PC-3 (cell line): ENCODE data around the gene ACTR6. TPM values are rescaled to one million over a fixed set of nuclear protein-coding genes. Genes with fewer than 3 reads are reported as not detected.
"Not testable (repeated sequence)": the region's sequence is repeated elsewhere in the genome, so short reads cannot be mapped to it uniquely, and the experiment has no call there.

Experiments used
- ATAC-seq: fragments of 200-7000 bp; cut with Tn5 transposase; 2 replicates; pipeline ENCODE4 v1.9.1; 2020; ENCODE audit warnings: mild to moderate bottlenecking, moderate library complexity
- BruUV-seq: library from RNA; stranded (reverse); fragments of 400-500 nt; replicated peaks from 2 replicates; lab custom pipeline; 2021; lab: Mats Ljungman, UMichigan
- CTCF ChIA-PET: fragments of 300-600 bp; sonication (Branson Sonifier 250); formaldehyde crosslinking; loops from one replicate; lab custom pipeline; 2022; ENCODE audit warnings: antibody characterized with exemption; lab: Charles Lee
- POLR2A ChIA-PET: fragments of 300-600 bp; sonication (Branson Sonifier 250); formaldehyde crosslinking; loops from one replicate; lab custom pipeline; 2022; ENCODE audit warnings: antibody characterized with exemption; ENCODE audit not compliant: unreplicated experiment; lab: Charles Lee
- DNase-seq: peaks from one replicate; pipeline ENCODE4 v3.0.0-alpha.2; 2015
- H2AFZ ChIP-seq: fragments of 300-600 bp; sonication (generic); 2 replicates; pipeline ENCODE4 v1.6.0; 2016; ENCODE audit warnings: antibody characterized with exemption, low read length
- H3F3A ChIP-seq: fragments of 300-600 bp; sonication (generic); one replicate; pipeline ENCODE4 v1.6.0; 2017; ENCODE audit warnings: antibody characterized with exemption, low read length, control low read depth, mild to moderate bottlenecking; ENCODE audit not compliant: unreplicated experiment
- H3K27ac ChIP-seq: fragments of 300-600 bp; sonication (generic); 2 replicates; pipeline ENCODE4 v1.5.1; 2016; ENCODE audit warnings: mild to moderate bottlenecking, low read length
- H3K27me3 ChIP-seq: fragments of 300-600 bp; sonication (generic); 2 replicates; pipeline ENCODE4 v1.6.1; 2016; ENCODE audit warnings: low read length, mixed read lengths
- H3K36me3 ChIP-seq: fragments of 300-600 bp; sonication (generic); 2 replicates; pipeline ENCODE4 v1.6.1; 2016; ENCODE audit warnings: low read depth, mixed run types, low read length, mixed read lengths
- H3K4me1 ChIP-seq: fragments of 300-600 bp; sonication (generic); 2 replicates; pipeline ENCODE4 v1.5.1; 2016; ENCODE audit warnings: low read length; ENCODE audit not compliant: insufficient read depth
- H3K4me2 ChIP-seq: fragments of 300-600 bp; sonication (generic); 2 replicates; pipeline ENCODE4 v1.6.0; 2016; ENCODE audit warnings: low read length
- H3K4me3 ChIP-seq: fragments of 300-600 bp; sonication (generic); 2 replicates; pipeline ENCODE4 v1.5.1; 2016; ENCODE audit warnings: mild to moderate bottlenecking, low read length, mixed read lengths
- H3K79me2 ChIP-seq: fragments of 300-600 bp; sonication (generic); 2 replicates; pipeline ENCODE4 v1.6.1; 2017; ENCODE audit warnings: low read length, mixed read lengths
- H3K9ac ChIP-seq: fragments of 300-600 bp; sonication (generic); 2 replicates; pipeline ENCODE4 v1.6.0; 2016; ENCODE audit warnings: mild to moderate bottlenecking, low read length
- H3K9me2 ChIP-seq: fragments of 300-600 bp; sonication (generic); replicated peaks from 2 replicates; pipeline ENCODE4 v1.6.1; 2016; ENCODE audit warnings: mixed run types, low read length, mixed read lengths
- H3K9me3 ChIP-seq: fragments of 300-600 bp; sonication (generic); 2 replicates; pipeline ENCODE4 v1.6.1; 2016; ENCODE audit warnings: low read length, mixed read lengths
- H4K20me1 ChIP-seq: fragments of 300-600 bp; sonication (generic); 2 replicates; pipeline ENCODE4 v1.6.1; 2016; ENCODE audit warnings: low read length, mixed read lengths
- EZH2 ChIP-seq: fragments of 300-600 bp; sonication (generic); IDR thresholded peaks from one replicate; pipeline ENCODE4 v1.6.1; 2017; ENCODE audit warnings: antibody characterized with exemption, mild to moderate bottlenecking, low read length; ENCODE audit not compliant: unreplicated experiment
- EZH2phosphoT487 ChIP-seq: fragments of 300-600 bp; sonication (generic); IDR thresholded peaks from 2 replicates; pipeline ENCODE4 v1.6.1; 2018; ENCODE audit warnings: mild to moderate bottlenecking, antibody characterized with exemption, low read length, borderline replicate concordance
- intact Hi-C: fragments of 100-400 bp; cut with micrococcal nuclease; formaldehyde crosslinking; loops from 2 replicates; pipeline ENCODE4 v1.9.0; 2023
- total RNA-seq: library from RNA; depleted of rRNA; stranded (reverse); fragments of >200 nt; gene quantifications from 2 replicates; pipeline ENCODE4 v1.2.3, GENCODE V29; 2014
- TF ChIP-seq, protein P1 (sequence below): fragments of 300-600 bp; sonication (generic); conservative IDR thresholded peaks from 2 replicates; pipeline ENCODE4 v1.5.1; 2017; ENCODE audit warnings: antibody characterized with exemption, low read depth, mild to moderate bottlenecking, low read length

ACTR6 gene
- total RNA-seq, 1 experiment from 2014 or later, result 21.2 TPM

DNA sequence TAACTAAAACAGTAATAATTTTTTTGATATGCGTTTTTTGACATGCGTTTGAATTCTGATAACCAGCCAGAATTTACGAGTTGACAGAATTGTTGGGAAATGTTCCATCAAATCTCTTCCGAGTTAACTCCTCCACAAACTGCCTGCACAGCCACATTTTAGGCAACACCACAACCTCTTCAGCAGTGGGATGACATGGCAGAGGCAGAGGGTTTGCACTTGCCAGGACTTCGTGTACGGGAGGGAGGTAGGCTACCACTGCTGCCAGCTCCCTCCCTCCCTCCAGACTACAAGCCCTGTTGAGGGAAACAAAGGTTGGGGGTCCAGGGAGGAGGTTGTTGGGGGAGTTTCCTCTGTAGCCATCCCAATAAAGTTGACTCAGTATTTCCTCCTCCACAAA lies 14.5 kb upstream of the ACTR6 start:
- Histone ChIP-seq H3F3A (no peaks in the 10 kb centered on the region), H3K4me3 (no peak overlapping the region), H3K9ac (no peak overlapping the region), H3K9me2 (no peaks in the 10 kb centered on the region), H4K20me1 (no peaks in the 10 kb centered on the region), H3K9me3 (no peaks in the 10 kb centered on the region), H3K27ac (no peak overlapping the region), H3K4me2 (no peak overlapping the region), H3K36me3 (0 out of 2 replicates have a peak, but pooled peaks cover 4% of the 10 kb centered on the region), H3K79me2 (no peaks in the 10 kb centered on the region), H3K27me3 (no peaks in the 10 kb centered on the region), H3K4me1 (no peaks in the 10 kb centered on the region), H2AFZ (no peak overlapping the region)
- CTCF ChIA-PET, result no interaction called here
- POLR2A ChIA-PET, result no interaction called here
- TF ChIP-seq EZH2phosphoT487 (no peak), EZH2 (no peak)
- TF ChIP-seq, protein P1, sequence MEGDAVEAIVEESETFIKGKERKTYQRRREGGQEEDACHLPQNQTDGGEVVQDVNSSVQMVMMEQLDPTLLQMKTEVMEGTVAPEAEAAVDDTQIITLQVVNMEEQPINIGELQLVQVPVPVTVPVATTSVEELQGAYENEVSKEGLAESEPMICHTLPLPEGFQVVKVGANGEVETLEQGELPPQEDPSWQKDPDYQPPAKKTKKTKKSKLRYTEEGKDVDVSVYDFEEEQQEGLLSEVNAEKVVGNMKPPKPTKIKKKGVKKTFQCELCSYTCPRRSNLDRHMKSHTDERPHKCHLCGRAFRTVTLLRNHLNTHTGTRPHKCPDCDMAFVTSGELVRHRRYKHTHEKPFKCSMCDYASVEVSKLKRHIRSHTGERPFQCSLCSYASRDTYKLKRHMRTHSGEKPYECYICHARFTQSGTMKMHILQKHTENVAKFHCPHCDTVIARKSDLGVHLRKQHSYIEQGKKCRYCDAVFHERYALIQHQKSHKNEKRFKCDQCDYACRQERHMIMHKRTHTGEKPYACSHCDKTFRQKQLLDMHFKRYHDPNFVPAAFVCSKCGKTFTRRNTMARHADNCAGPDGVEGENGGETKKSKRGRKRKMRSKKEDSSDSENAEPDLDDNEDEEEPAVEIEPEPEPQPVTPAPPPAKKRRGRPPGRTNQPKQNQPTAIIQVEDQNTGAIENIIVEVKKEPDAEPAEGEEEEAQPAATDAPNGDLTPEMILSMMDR, result no peak
- DNase-seq, result no peak
- no peak for ATAC-seq
- intact Hi-C loops, result no loop called here
- BruUV-seq, result no TSS peak

- 0 out of 2 replicates have a peak, but pooled peaks cover 4% of the 10 kb centered on the region for H3K36me3 ChIP-seq
- H3K27me3 ChIP-seq, result no peaks in the 10 kb centered on the region
- intact Hi-C loops, result no loop called here
- DNase-seq, result no peak
- H3K9ac ChIP-seq, result no peak overlapping the region
- POLR2A ChIA-PET, result no interaction called here
- CTCF ChIA-PET, result no interaction called here
- H3K9me2 ChIP-seq, result no peaks in the 10 kb centered on the region
- no peaks in the 10 kb centered on the region for H3F3A ChIP-seq
- no TSS peak for BruUV-seq
- no peaks in the 10 kb centered on the region for H3K9me3 ChIP-seq
- H2AFZ ChIP-seq, result no peak overlapping the region
- no peaks in the 10 kb centered on the region for H3K79me2 ChIP-seq
- H3K4me3 ChIP-seq, result no peak overlapping the region
- H4K20me1 ChIP-seq, result no peaks in the 10 kb centered on the region
- no peaks in the 10 kb centered on the region for H3K4me1 ChIP-seq
- H3K4me2 ChIP-seq, result no peak overlapping the region
- no peak overlapping the region for H3K27ac ChIP-seq
- no peak for ATAC-seq
- TF ChIP-seq, protein P1, result no peak
- TF ChIP-seq EZH2phosphoT487 (no peak), EZH2 (no peak)
Observed at GRCh38 chr12:100187068-100187467, 13.5 kb upstream of the ACTR6 start.

DNA sequence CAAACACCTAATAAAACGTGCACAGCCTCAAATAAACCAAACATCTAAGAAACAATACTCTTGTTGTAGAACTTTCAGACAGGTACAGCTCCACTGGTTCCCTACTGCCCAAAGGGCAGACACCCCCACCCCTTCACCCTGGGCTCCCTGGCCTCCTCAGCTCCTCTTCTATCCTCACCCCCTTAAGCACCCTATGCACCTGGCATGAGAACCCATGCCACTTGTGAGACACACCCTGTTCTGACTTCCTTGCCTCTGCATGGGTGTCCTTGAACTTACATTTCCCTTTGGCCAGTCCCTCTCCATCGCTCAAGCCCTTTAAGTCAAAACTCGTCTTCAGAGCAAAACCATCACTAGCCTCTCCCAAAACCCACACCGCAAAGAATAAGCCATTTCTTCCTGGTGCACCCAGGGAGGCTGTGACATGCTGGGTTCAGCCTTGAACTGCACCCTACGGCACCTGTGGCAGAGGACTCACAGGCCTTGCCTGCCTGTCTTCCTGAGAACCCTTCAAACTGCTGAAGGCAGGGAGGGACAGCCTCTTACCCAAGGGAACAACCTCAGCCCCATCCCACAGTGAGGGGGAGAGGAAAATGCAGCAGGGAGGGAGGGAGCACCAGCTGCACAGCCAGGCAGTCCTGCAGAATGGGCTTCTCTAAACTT lies 12.6 kb upstream of the ACTR6 start:
- no peaks in the 10 kb centered on the region for H3K27me3 ChIP-seq
- H3K79me2 ChIP-seq, result no peaks in the 10 kb centered on the region
- ATAC-seq (no peak), DNase-seq (no peak)
- no peaks in the 10 kb centered on the region for H3K4me1 ChIP-seq
- H3F3A ChIP-seq, result no peaks in the 10 kb centered on the region
- TF ChIP-seq, protein P1, result no peak
- TF ChIP-seq EZH2 (no peak), EZH2phosphoT487 (no peak)
- no peak overlapping the region for H2AFZ ChIP-seq
- H3K4me3 ChIP-seq, result no peak overlapping the region
- H3K27ac ChIP-seq, result no peak overlapping the region
- CTCF ChIA-PET, result no interaction called here
- 0 out of 2 replicates have a peak, but pooled peaks cover 4% of the 10 kb centered on the region for H3K36me3 ChIP-seq
- BruUV-seq, result no TSS peak
- no peak overlapping the region for H3K4me2 ChIP-seq
- H3K9me3 ChIP-seq, result no peaks in the 10 kb centered on the region
- H4K20me1 ChIP-seq, result no peaks in the 10 kb centered on the region
- POLR2A ChIA-PET, result no interaction called here
- H3K9me2 ChIP-seq, result no peaks in the 10 kb centered on the region
- intact Hi-C loops, result no loop called here
- no peak overlapping the region for H3K9ac ChIP-seq

DNA sequence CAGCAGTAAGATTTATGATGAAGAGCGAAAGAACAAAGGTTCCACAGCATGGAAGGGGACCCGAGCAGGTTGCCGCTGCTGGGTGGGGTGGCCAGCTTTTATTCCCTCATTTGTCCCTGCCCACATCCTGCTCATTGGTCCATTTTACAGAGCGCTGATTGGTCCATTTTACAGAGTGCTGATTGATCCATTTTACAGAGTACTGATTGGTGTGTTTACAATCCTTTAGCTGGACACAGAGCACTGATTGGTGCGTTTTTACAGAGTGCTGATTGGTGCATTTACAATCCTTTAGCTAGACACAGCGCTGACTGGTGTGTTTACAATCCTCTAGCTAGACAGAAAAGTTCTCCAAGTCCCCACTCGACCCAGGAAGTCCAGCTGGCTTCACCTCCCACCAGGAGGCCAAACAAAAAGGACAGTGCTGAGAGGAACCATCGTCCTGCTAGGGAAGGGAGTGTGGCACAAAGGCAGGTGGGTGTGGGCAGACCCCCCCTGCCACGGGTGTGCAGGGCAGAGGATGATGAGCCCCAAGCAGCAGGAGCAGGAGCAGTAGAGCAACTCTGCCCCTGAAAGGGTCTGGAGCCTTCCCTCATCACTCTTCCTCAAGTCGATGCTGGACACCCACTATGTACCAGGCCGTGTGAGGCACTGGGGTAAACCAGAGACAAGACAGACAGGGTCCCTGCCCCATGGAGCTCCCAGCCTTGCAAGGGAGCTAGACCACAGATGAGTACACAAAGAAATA lies 11.6 kb upstream of the ACTR6 start:
- POLR2A ChIA-PET, H3K79me2 ChIP-seq, ATAC-seq, DNase-seq, H2AFZ ChIP-seq, intact Hi-C loops, CTCF ChIA-PET, H3K27ac ChIP-seq, BruUV-seq, H3K9me3 ChIP-seq, H3F3A ChIP-seq, H4K20me1 ChIP-seq, H3K9ac ChIP-seq, H3K4me1 ChIP-seq, H3K9me2 ChIP-seq, H3K4me2 ChIP-seq, H3K36me3 ChIP-seq, H3K27me3 ChIP-seq, H3K4me3 ChIP-seq: not testable (repeated sequence)
